Cortex of kidney (tissue), 1 donor: ENCODE data around the gene RAPH1.
"Not testable (repeated sequence)": the region's sequence is repeated elsewhere in the genome, so short reads cannot be mapped to it uniquely, and the experiment has no call there.

Source experiments
- DNase-seq: peaks from one replicate; lab custom pipeline; 2025; lab: John Stamatoyannopoulos, UW

The RAPH1 gene

GRCh38 chr2:203544402-203544801, 9.3 kb upstream of the RAPH1 start:
- no peak for DNase-seq

- DNase-seq, result no peak
Measured at GRCh38 chr2:203543898-203544328, 8.8 kb upstream of the RAPH1 start.

- DNase-seq, result not testable (repeated sequence)
Measured at GRCh38 chr2:203540598-203540997, 5.5 kb upstream of the RAPH1 start.

GRCh38 chr2:203538237-203538636, 3.1 kb upstream of the RAPH1 start:
- DNase-seq, result not testable (repeated sequence)

DNA sequence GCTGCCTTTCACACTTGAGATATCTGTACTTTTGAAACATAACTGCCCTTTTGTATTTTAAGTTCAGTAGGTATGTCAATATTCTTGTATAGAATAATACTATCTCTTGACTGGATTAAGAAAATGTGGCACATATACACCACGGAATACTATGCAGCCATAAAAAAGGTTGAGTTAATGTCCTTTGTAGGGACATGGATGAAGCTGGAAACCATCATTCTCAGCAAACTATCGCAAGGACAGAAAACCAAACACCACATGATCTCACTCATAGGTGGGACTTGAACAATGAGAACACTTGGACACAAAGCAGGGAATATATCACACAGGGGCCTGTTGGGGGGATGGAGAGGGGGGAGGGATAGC, 1.5 kb upstream of the RAPH1 start:
- not testable (repeated sequence) for DNase-seq

DNA sequence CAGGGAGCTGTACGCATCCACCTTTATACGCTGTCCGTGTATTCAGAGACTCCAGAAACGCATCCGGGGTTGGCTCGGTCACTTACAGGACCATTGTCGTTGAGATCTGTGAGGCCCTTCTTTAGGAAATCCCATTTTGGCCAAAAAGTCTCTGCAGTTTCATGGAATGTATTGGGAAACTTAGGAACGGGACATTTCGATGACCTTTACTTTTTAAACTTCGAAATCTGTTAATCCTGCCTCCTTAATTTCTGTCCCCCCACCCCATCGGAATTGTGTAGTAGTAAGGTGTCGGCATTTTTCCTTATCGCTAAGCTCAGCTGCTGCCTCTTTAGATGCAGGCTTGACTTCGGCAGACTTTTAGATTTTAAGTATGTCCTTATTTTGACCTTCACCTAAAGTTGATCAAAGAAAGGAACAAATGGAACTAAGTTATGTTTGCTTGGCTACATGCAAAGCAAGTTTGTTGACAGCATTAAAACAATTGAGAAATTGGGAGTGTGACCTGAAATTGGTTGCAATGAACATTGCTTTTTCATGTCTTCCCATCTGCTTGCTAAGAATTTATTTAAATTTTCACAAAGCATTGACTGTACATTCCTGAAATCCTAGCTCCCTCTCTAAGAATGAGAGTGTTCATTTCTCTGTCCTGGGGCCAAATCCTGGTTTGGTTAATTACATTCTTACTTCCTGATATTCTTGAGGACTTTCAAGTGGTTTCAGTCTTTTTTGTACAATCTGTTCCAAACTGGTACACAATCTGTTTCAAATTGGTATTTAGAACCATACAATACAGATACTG, 884 bp upstream of the RAPH1 start:
- no peak for DNase-seq

- DNase-seq, result no peak
Measured at GRCh38 chr2:203534621-203535077, 452 bp downstream of the RAPH1 start.

DNA sequence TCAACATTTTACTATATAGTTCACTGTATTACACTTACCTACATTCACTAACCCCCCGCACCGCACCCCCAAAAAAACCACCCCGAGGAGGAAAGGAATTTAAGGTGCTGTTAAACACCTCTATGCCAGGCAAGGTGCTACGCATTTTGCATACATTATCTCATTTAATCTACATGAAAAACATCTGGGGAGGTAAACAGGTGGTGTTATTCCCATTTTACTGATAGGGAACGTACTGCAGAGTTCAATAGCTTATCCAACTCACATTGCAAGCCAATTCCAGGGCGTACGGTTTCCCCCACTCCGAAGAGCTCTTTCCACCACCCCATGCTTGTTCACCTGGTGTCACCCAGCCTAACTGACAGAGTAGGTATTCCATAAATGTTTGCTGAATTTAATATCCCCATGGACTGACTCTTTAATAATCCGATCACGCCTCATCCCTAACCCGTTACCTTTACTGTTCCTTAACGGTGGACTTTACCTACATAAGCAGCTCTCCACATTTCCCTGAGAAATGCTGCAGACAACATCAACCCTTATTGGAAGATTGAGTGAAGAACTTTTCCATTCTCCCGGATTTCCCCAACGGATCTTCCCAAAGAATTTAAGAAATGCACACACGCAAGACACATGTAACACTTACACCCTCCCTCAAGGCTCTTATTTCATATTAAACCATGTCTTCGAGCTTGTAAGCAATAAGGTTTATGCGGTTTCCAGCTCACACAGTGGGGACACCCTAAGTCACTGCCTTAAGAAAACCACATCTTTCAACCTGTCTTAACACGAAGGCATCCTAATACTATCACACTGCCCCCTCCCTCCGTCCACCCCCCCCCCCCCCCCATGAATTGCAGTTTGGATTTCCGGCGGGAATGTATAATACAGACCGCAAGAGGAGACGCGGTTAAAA, 1.2 kb downstream of the RAPH1 start:
- no peak for DNase-seq

DNA sequence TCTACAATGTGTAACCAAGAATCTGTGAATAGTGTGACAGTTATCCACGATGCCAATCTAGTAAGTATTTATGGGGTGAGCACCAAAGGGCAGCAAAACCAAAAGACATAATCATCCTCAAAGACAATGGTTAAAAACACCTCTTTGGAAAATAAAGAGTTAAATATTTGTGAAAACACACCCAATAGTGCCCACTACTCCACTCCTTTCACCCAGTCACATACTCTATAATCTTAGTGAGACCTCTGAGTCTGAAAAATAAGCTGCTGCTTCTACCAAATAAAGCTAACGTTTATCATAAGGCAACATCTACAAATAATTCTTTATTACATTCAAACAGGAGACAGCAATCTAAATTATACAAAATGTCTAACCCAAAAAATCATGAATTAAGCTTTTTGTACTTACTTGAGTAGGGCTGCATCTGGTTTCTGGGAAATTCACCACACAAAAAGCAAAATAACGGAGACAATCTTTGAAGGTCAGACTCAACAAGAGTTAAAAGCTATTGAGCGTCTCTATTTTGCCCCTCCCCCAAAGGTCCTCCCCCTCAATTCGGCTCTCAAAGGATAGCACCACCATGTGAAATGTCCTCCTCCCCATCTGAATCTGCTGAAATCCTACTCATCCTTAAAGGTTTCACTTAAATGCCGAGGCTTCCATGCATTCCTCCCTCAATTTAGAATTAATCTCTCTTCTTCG, 2.0 kb downstream of the RAPH1 start:
- no peak for DNase-seq

DNA sequence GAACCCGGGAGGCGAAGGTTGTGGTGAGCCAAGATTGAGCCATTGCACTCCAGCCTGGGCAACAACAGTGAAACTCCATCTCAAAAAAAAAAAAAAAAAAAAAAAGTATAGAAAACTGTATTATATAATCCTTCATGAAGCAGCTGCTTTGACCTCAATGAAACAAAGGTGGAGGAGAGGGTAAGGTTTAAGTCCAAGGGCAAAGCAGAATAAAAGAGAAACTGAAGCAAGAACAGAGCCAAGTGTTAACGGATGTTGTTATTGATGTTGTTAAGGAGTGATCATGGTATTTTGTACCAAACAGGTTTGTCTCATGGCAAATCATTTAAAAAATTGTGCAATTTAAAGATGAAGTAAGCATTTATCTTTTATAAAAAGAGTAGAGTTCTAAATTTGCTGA, 7.4 kb downstream of the RAPH1 start:
- DNase-seq, result no peak

GRCh38 chr2:203513268-203513667, 21.8 kb downstream of the RAPH1 start:
- not testable (repeated sequence) for DNase-seq

DNA sequence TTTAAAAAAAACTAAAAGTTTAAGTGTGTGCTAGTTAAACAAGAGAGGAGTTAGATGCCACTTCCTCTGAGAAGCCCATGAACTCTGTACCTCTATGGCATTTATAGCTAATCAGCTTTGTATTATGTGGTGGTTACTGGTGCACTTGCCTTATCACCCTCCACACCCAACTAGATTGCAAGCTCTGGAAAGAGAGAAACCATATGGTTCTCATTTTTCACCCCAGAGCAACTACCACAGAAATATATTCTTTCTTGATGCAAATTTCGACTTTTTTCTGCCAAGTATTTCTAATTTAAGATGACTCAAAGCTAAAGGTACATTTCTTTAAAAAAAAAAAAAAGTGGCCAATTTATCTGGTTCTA, 24.2 kb downstream of the RAPH1 start:
- no peak for DNase-seq

GRCh38 chr2:203510256-203510940, 24.7 kb downstream of the RAPH1 start:
- no peak for DNase-seq

GRCh38 chr2:203503460-203503859, 31.6 kb downstream of the RAPH1 start:
- DNase-seq, result not testable (repeated sequence)

- no peak for DNase-seq
Measured at GRCh38 chr2:203501873-203502272, 33.2 kb downstream of the RAPH1 start.

GRCh38 chr2:203500951-203501350, 34.1 kb downstream of the RAPH1 start:
- DNase-seq, result no peak

DNA sequence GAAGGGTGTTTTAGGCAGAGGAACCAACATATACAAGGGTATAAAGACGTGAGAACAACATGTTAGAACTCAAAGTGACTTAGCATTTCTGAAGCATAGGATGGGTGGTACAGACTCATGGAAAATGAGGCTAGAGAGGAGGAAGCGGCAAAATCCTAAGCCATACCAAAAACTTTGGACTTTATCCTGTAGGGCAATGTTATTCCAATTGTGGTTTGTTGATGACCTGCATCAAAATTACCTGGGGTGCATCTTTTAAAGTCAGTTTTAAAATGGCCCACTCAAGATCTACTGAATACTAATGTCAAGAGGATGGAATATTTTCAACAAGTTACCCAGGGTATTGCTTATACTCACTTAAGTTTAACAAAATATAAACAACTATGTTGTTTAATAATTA, 34.8 kb downstream of the RAPH1 start:
- no peak for DNase-seq

- DNase-seq, result no peak
Measured at GRCh38 chr2:203498161-203498560, 36.9 kb downstream of the RAPH1 start.

- no peak for DNase-seq
Measured at GRCh38 chr2:203492965-203493364, 42.1 kb downstream of the RAPH1 start.

DNA sequence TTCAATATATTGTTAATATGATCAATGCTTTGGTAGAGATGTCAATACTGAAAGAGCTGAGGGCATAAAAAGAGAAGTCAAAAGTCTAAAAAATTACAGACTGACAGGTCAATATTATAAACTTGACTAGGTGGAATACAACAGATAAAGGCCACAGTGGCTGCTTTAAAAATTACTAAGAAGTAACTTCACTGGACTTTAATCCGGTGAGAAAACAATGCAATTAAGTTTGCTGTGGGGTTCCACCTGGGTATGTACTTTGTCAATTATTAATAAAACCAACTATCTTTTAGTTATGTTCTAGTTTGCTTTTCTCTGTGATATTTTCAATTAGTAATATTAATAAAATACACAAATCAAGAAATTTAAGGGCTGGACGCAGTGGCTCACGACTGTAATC, 44.7 kb downstream of the RAPH1 start:
- no peak for DNase-seq

DNA sequence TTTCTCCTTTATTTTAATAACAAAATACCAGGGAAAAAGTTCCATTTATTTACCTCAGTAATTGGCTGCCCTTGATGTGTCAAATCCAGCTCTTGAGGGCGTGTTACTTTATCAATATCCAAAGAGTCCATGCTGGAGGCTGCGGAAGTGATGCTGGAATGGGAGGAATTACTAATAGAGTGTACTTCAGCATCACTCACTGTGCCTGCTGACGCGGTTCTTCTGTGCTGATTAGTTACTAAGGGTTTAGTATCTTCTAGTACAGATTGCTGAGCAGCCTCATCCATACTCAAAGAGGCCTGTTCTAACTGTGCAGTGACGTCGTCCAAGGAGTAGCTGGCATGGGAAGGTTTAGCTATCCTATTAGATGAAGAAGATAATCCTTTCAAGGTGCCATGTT, 45.6 kb downstream of the RAPH1 start:
- no peak for DNase-seq
